Hepatocyte (in vitro differentiated cells): ENCODE measurements around the gene CLEC18C. TPM values are rescaled to one million over a fixed set of nuclear protein-coding genes. Genes with fewer than 3 reads are reported as not detected.
"Not testable (repeated sequence)": the region's sequence is repeated elsewhere in the genome, so short reads cannot be mapped to it uniquely, and the experiment has no call there.

Experiments
- DNase-seq: peaks from one replicate; pipeline ENCODE4 v3.0.0-alpha.2; 2016; ENCODE audit warnings: low spot score
- H2AFZ ChIP-seq: fragments of 200-600 bp; sonication (generic); 2 replicates; pipeline ENCODE4 v1.6.0; 2016; ENCODE audit warnings: antibody characterized with exemption, mild to moderate bottlenecking
- H3K27ac ChIP-seq: fragments of 200-600 bp; sonication (generic); 2 replicates; pipeline ENCODE4 v1.5.1; 2016; ENCODE audit warnings: mild to moderate bottlenecking
- H3K27me3 ChIP-seq: fragments of 200-600 bp; sonication (generic); 2 replicates; pipeline ENCODE4 v1.6.1; 2016
- H3K36me3 ChIP-seq: fragments of 200-600 bp; sonication (generic); replicated peaks from 2 replicates; pipeline ENCODE4 v1.5.1; 2016; ENCODE audit warnings: low read depth; ENCODE audit not compliant: insufficient read depth
- H3K4me1 ChIP-seq: fragments of 200-600 bp; sonication (generic); 2 replicates; pipeline ENCODE4 v1.5.1; 2016; ENCODE audit warnings: mild to moderate bottlenecking, moderate library complexity; ENCODE audit not compliant: insufficient read depth
- H3K4me2 ChIP-seq: fragments of 200-600 bp; sonication (generic); 2 replicates; pipeline ENCODE4 v1.6.0; 2016
- H3K4me3 ChIP-seq: fragments of 200-600 bp; sonication (generic); 2 replicates; pipeline ENCODE4 v1.5.1; 2016; ENCODE audit warnings: mild to moderate bottlenecking
- H3K79me2 ChIP-seq: fragments of 200-600 bp; sonication (generic); 2 replicates; pipeline ENCODE4 v1.6.0; 2017; ENCODE audit warnings: mild to moderate bottlenecking
- H3K9me2 ChIP-seq: fragments of 200-600 bp; sonication (generic); replicated peaks from 2 replicates; pipeline ENCODE4 v1.6.0; 2017; ENCODE audit warnings: mild to moderate bottlenecking; ENCODE audit not compliant: insufficient read depth
- H3K9me3 ChIP-seq: fragments of 200-600 bp; sonication (generic); 2 replicates; pipeline ENCODE4 v1.5.1; 2016; ENCODE audit warnings: low read depth, mild to moderate bottlenecking
- H4K20me1 ChIP-seq: fragments of 200-600 bp; sonication (generic); 2 replicates; pipeline ENCODE4 v1.6.0; 2016; ENCODE audit warnings: mild to moderate bottlenecking; ENCODE audit not compliant: insufficient read depth, poor library complexity, severe bottlenecking
- WGBS: methylation state at CpG from one replicate; pipeline ENCODE4 v1.1.6; 2016; ENCODE audit warnings: low lambda C conversion rate; ENCODE audit errors: missing lambda C conversion rate; 5-methylcytosine and 5-hydroxymethylcytosine counted together
- polyA plus RNA-seq: library from polyadenylated mRNA; unstranded; fragments of >200 nt; fragmentation: Nextera tagmentation; extraction: Ambion mirVana; gene quantifications from 2 replicates; pipeline ENCODE4 v1.2.1, GENCODE V29; 2016
- total RNA-seq: library from RNA; depleted of rRNA; stranded (reverse); fragments of >200 nt; gene quantifications from 2 replicates; pipeline ENCODE4 v1.2.3, GENCODE V29; 2014

The CLEC18C gene
- total and polyA plus RNA-seq, 2 experiments from 2014 or later, result not detected

DNA sequence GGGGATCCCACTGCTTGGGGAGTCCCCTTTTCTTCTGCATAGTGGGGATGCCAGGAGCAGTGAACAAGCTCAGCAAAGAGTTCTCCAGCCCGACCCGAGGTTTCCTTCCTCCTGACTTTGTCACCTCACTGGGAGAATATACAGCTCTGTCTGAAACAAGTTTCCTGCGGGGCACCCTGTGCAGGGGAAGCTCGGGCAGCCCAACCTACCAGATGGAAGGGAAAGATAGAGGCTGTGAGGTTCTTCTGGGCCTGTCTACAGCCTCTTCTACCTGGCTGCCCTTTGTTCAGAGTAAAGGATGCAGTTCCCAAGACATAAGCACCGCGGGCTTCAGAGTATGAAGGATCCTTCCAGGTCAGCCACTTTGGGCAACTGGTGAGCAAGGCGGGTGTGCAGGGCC is 24.0 kb downstream of the CLEC18C start:
- H3K4me2 ChIP-seq, H3K4me3 ChIP-seq, DNase-seq, H3K9me2 ChIP-seq, H4K20me1 ChIP-seq, H3K27ac ChIP-seq, H3K27me3 ChIP-seq, H3K79me2 ChIP-seq, H3K4me1 ChIP-seq, H3K36me3 ChIP-seq, H3K9me3 ChIP-seq, H2AFZ ChIP-seq: not testable (repeated sequence)
- WGBS, result 94% methylated on average over 6 of the region's 7 CpGs

DNA sequence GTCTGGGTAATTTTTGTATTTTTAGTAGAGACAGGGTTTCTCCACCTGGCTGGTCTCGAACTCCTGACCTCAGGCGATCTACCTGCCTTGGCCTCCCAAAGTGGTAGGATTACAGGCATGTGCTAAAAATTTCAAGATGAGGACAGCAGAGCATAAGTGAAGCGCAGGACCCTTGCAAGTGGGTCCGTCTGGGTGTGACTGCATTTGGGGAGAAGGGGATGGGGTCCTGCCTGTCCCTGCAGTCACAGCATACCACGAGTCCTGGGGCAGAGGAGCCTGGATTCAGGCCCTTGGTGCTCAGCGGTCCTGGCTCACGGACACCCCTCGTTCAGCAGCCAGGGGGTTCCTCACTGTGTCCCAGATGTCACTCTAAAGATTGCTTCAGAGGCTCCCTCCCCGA is 24.6 kb downstream of the CLEC18C start:
- H3K9me2 ChIP-seq, H3K9me3 ChIP-seq, H3K4me3 ChIP-seq, DNase-seq, H2AFZ ChIP-seq, H3K27me3 ChIP-seq, H3K4me1 ChIP-seq, H3K27ac ChIP-seq, H4K20me1 ChIP-seq, H3K36me3 ChIP-seq, H3K4me2 ChIP-seq, H3K79me2 ChIP-seq: not testable (repeated sequence)
- 90% methylated on average over 9 of the region's 9 CpGs for WGBS

DNA sequence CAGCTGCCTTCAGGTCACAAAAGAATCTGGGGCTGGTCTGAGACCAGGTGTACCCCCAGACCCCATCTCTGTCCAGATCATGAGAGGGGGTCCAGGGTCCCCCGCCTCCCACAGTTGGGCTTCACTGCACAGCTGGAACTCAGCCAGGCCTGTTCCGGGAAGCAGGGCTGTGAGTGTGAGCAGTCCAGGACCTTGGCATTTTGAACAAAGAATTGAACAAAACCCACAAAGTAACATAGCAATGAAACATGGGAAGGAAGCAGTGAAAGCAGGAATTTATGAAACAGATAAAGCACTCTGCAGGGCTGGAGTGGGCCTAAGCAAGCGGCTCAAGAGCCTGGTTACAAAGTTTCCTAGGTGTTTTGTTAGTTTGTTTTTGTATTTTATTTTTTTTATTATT is 25.1 kb downstream of the CLEC18C start:
- not testable (repeated sequence) for DNase-seq, H2AFZ ChIP-seq

DNA sequence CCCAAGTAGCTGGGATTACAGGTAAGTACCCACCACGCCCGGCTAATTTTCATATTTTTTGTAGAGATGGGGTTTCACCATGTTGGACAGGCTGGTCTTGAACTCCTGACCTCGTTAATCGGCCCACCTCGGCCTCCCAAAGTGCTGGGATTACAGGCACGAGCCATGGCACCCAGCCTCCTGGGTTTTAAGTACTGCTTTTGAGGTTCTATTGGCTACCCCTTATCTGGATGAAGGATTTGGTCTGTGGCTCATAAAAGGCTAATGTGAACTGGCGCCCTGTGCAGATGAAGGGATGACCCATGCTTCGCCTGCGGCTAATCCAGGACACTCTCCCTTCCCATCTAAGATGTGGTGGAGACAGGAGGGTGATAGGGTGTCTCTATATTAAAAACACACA is 25.6 kb downstream of the CLEC18C start:
- not testable (repeated sequence) for H3K9me2 ChIP-seq, H4K20me1 ChIP-seq, H3K9me3 ChIP-seq, H3K4me1 ChIP-seq, H3K4me3 ChIP-seq, H3K27me3 ChIP-seq, H3K36me3 ChIP-seq, DNase-seq, H3K4me2 ChIP-seq, H2AFZ ChIP-seq, H3K27ac ChIP-seq, H3K79me2 ChIP-seq
- WGBS, result 67% methylated on average over 9 of the region's 9 CpGs

More for the DNA sequence above, 25.1 kb downstream of the CLEC18C start:
- not testable (repeated sequence) for H3K79me2 ChIP-seq, H3K9me3 ChIP-seq, H3K9me2 ChIP-seq, H3K4me1 ChIP-seq, H4K20me1 ChIP-seq, H3K4me3 ChIP-seq, H3K27ac ChIP-seq, H3K4me2 ChIP-seq, H3K36me3 ChIP-seq, H3K27me3 ChIP-seq
- 80% methylated on average over 3 of the region's 3 CpGs for WGBS

- H3K4me2 ChIP-seq, H3K27ac ChIP-seq, H3K36me3 ChIP-seq, H3K79me2 ChIP-seq, H3K9me3 ChIP-seq, H4K20me1 ChIP-seq, H3K4me3 ChIP-seq, DNase-seq, H3K27me3 ChIP-seq, H3K9me2 ChIP-seq, H2AFZ ChIP-seq, H3K4me1 ChIP-seq: not testable (repeated sequence)
- 90% methylated on average over 8 of the region's 8 CpGs for WGBS
These were observed 26.5 kb downstream of the CLEC18C start for GRCh38 chr16:70200063-70200462.

- WGBS, result 63% methylated on average over 2 of the region's 7 CpGs
- not testable (repeated sequence) for H2AFZ ChIP-seq, H3K27ac ChIP-seq
These were observed 29.9 kb downstream of the CLEC18C start for GRCh38 chr16:70203508-70203907.

GRCh38 chr16:70204010-70204409 is 30.4 kb downstream of the CLEC18C start:
- not testable (repeated sequence) for H3K4me3 ChIP-seq, H3K4me1 ChIP-seq, H3K79me2 ChIP-seq, H3K36me3 ChIP-seq, H3K27ac ChIP-seq, H3K27me3 ChIP-seq, DNase-seq, H2AFZ ChIP-seq, H3K4me2 ChIP-seq, H3K9me3 ChIP-seq, H4K20me1 ChIP-seq, H3K9me2 ChIP-seq
- 97% methylated on average over 22 of the region's 29 CpGs for WGBS

More at GRCh38 chr16:70203508-70203907, 29.9 kb downstream of the CLEC18C start:
- H3K4me3 ChIP-seq, H4K20me1 ChIP-seq, H3K36me3 ChIP-seq, H3K9me3 ChIP-seq, H3K27me3 ChIP-seq, H3K79me2 ChIP-seq, H3K4me2 ChIP-seq, DNase-seq, H3K4me1 ChIP-seq, H3K9me2 ChIP-seq: not testable (repeated sequence)

- WGBS, result no CpG with 5 or more reads among the region's 46 CpGs
- H3K27me3 ChIP-seq, H3K36me3 ChIP-seq, H3K4me1 ChIP-seq, H3K27ac ChIP-seq, H3K9me2 ChIP-seq, DNase-seq, H4K20me1 ChIP-seq, H3K9me3 ChIP-seq, H2AFZ ChIP-seq, H3K4me2 ChIP-seq, H3K79me2 ChIP-seq, H3K4me3 ChIP-seq: not testable (repeated sequence)
These were observed 31.2 kb downstream of the CLEC18C start for GRCh38 chr16:70204668-70205405.

GRCh38 chr16:70206382-70206781 is 32.8 kb downstream of the CLEC18C start:
- H3K4me1 ChIP-seq, H2AFZ ChIP-seq, H3K79me2 ChIP-seq, H3K4me2 ChIP-seq, H3K27me3 ChIP-seq, H3K9me3 ChIP-seq, H3K4me3 ChIP-seq, H3K9me2 ChIP-seq, H3K36me3 ChIP-seq, H4K20me1 ChIP-seq, H3K27ac ChIP-seq, DNase-seq: not testable (repeated sequence)
- WGBS, result 92% methylated on average over 6 of the region's 6 CpGs
